ENCODE results near the gene GPER1. TPM values are rescaled to one million over a fixed set of nuclear protein-coding genes. Genes with fewer than 3 reads are reported as not detected.

Gene GPER1
- polyA plus RNA-seq, 1 donor (not counting 4 experiments of a cell fraction or from before 2014, with no cell fraction given) = 0.05 TPM

DNA sequence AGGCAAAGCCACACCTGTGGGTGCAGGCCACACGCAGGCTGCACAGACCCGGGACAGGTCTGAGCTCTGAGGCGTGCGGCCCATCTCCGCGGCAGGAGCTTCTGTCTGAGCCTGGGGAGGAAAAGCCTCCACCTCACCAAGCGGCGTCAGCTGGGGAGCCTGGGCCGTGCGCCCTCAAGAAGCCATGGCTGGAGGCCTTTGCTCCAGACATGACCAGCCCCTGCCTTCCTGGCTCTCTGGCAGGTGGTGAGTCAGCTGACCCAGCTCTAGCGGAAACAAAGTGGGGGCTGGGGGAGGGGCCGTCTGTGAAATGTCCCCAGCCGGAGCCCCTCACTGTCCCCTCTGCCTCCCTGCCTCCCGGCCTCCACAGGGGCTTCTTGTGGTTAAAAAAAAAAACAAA lies 12.5 kb downstream of the GPER1 start:
- FAIRE-seq (no peak), DNase-seq (ENCODE audit: low read depth, low spot score) (no peak)
- H4K20me1 ChIP-seq (ENCODE audit: control insufficient read depth, extremely low read depth, insufficient read depth, low read length) = peaks cover 11% of the 10 kb centered on the region
- H3K27ac ChIP-seq (ENCODE audit: control insufficient read depth, insufficient read depth, low read length) = no peak overlapping the region
- no peak for TF ChIP-seq EZH2 (IDR thresholded peaks at IDR 0.05; ENCODE audit: low read length)
- TF ChIP-seq, protein P1, sequence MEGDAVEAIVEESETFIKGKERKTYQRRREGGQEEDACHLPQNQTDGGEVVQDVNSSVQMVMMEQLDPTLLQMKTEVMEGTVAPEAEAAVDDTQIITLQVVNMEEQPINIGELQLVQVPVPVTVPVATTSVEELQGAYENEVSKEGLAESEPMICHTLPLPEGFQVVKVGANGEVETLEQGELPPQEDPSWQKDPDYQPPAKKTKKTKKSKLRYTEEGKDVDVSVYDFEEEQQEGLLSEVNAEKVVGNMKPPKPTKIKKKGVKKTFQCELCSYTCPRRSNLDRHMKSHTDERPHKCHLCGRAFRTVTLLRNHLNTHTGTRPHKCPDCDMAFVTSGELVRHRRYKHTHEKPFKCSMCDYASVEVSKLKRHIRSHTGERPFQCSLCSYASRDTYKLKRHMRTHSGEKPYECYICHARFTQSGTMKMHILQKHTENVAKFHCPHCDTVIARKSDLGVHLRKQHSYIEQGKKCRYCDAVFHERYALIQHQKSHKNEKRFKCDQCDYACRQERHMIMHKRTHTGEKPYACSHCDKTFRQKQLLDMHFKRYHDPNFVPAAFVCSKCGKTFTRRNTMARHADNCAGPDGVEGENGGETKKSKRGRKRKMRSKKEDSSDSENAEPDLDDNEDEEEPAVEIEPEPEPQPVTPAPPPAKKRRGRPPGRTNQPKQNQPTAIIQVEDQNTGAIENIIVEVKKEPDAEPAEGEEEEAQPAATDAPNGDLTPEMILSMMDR (optimal IDR thresholded peaks at IDR 0.05 in 1 of 3, IDR thresholded peaks at IDR 0.05 in 1 of 3, conservative IDR thresholded peaks at IDR 0.05 in 1 of 3; ENCODE audit: extremely low read depth in 1 of 3, insufficient read depth in 2 of 3, low read length in 3 of 3) = no peak
- H3K4me2 ChIP-seq (ENCODE audit: control insufficient read depth, extremely low read depth, insufficient read depth, low read depth, low read length) = no peak overlapping the region
- H3K36me3 ChIP-seq (ENCODE audit: control insufficient read depth in 2 of 2, extremely low read depth in 1 of 2, insufficient read depth in 2 of 2, low read length in 2 of 2) = peaks cover 3 to 9% of the 10 kb centered on the region in 2 experiments
- H2AFZ ChIP-seq (ENCODE audit: control insufficient read depth, low read length) = no peak overlapping the region
- dilution Hi-C loops (cut with MboI; ENCODE audit: extremely low pct_ligation_motif_present, low sequenced_read_pairs) = no loop called here
- no peaks in the 10 kb centered on the region for H3K9me1 ChIP-seq (ENCODE audit: control insufficient read depth, extremely low read depth, insufficient read depth, low read length)
- H3K79me2 ChIP-seq (ENCODE audit: control insufficient read depth, insufficient read depth, low read length) = peaks cover 18% of the 10 kb centered on the region
- H3K4me1 ChIP-seq (ENCODE audit: control insufficient read depth, extremely low read depth, insufficient read depth, low read length) = peaks cover 14% of the 10 kb centered on the region
- H3K9ac ChIP-seq (ENCODE audit: control insufficient read depth, extremely low read depth, insufficient read depth, low read length) = no peak overlapping the region
- H3K27me3 ChIP-seq (ENCODE audit: control insufficient read depth, extremely low read depth, insufficient read depth, low read length) = no peaks in the 10 kb centered on the region
- H3K4me3 ChIP-seq (ENCODE audit: control insufficient read depth in 2 of 3, extremely low read depth in 1 of 3, insufficient read depth in 2 of 3, low read depth in 1 of 3, low read length in 3 of 3) = no peak overlapping the region
- no peaks in the 10 kb centered on the region for H3K9me3 ChIP-seq (ENCODE audit: control insufficient read depth, low read depth, low read length)

GRCh38 chr7:1100834-1101562 lies 13.1 kb downstream of the GPER1 start:
- peaks cover 14% of the 10 kb centered on the region for H3K79me2 ChIP-seq (ENCODE audit: control insufficient read depth, insufficient read depth, low read length)
- DNase-seq (ENCODE audit: low read depth, low spot score) (no peak), FAIRE-seq (no peak)
- peaks cover 3 to 9% of the 10 kb centered on the region in 2 experiments for H3K36me3 ChIP-seq (ENCODE audit: control insufficient read depth in 2 of 2, extremely low read depth in 1 of 2, insufficient read depth in 2 of 2, low read length in 2 of 2)
- no peak overlapping the region for H3K9ac ChIP-seq (ENCODE audit: control insufficient read depth, extremely low read depth, insufficient read depth, low read length)
- dilution Hi-C loops (cut with MboI; ENCODE audit: extremely low pct_ligation_motif_present, low sequenced_read_pairs) = no loop called here
- H3K4me1 ChIP-seq (ENCODE audit: control insufficient read depth, extremely low read depth, insufficient read depth, low read length) = peaks cover 10% of the 10 kb centered on the region
- no peak overlapping the region for H2AFZ ChIP-seq (ENCODE audit: control insufficient read depth, low read length)
- no peak overlapping the region for H3K4me2 ChIP-seq (ENCODE audit: control insufficient read depth, extremely low read depth, insufficient read depth, low read depth, low read length)
- TF ChIP-seq, protein P1 (optimal IDR thresholded peaks at IDR 0.05 in 1 of 3, IDR thresholded peaks at IDR 0.05 in 1 of 3, conservative IDR thresholded peaks at IDR 0.05 in 1 of 3; ENCODE audit: extremely low read depth in 1 of 3, insufficient read depth in 2 of 3, low read length in 3 of 3) = no peak
- no peak for TF ChIP-seq EZH2 (IDR thresholded peaks at IDR 0.05; ENCODE audit: low read length)
- H3K4me3 ChIP-seq (ENCODE audit: control insufficient read depth in 2 of 3, extremely low read depth in 1 of 3, insufficient read depth in 2 of 3, low read depth in 1 of 3, low read length in 3 of 3) = no peak overlapping the region
- no peaks in the 10 kb centered on the region for H3K27me3 ChIP-seq (ENCODE audit: control insufficient read depth, extremely low read depth, insufficient read depth, low read length)
- H3K27ac ChIP-seq (ENCODE audit: control insufficient read depth, insufficient read depth, low read length) = no peak overlapping the region
- H3K9me1 ChIP-seq (ENCODE audit: control insufficient read depth, extremely low read depth, insufficient read depth, low read length) = no peaks in the 10 kb centered on the region
- no peaks in the 10 kb centered on the region for H3K9me3 ChIP-seq (ENCODE audit: control insufficient read depth, low read depth, low read length)
- peaks cover 11% of the 10 kb centered on the region for H4K20me1 ChIP-seq (ENCODE audit: control insufficient read depth, extremely low read depth, insufficient read depth, low read length)
